Endothelial cell (in vitro differentiated cells): ENCODE data around the gene B2M. TPM values are rescaled to one million over a fixed set of nuclear protein-coding genes. Genes with fewer than 3 reads are reported as not detected.
"Not testable (repeated sequence)": the region's sequence is repeated elsewhere in the genome, so short reads cannot be mapped to it uniquely, and the experiment has no call there.

Source experiments
- DNase-seq: peaks from one replicate; pipeline ENCODE4 v3.0.0; 2021; ENCODE audit warnings: low spot score
- H3K27ac Mint-ChIP-seq: one replicate; pipeline ENCODE4 v1.8.0; 2021; ENCODE audit warnings: mixed read lengths, inconsistent platforms; ENCODE audit not compliant: unreplicated experiment
- H3K27me3 Mint-ChIP-seq: one replicate; pipeline ENCODE4 v1.8.0; 2021; ENCODE audit warnings: mild to moderate bottlenecking, moderate library complexity, mixed read lengths, inconsistent platforms; ENCODE audit not compliant: unreplicated experiment
- H3K36me3 Mint-ChIP-seq: one replicate; pipeline ENCODE4 v1.8.0; 2021; ENCODE audit warnings: mild to moderate bottlenecking, low read depth, mixed read lengths, inconsistent platforms; ENCODE audit not compliant: unreplicated experiment
- H3K4me1 Mint-ChIP-seq: one replicate; pipeline ENCODE4 v1.8.0; 2021; ENCODE audit warnings: mild to moderate bottlenecking, mixed read lengths, inconsistent platforms; ENCODE audit not compliant: unreplicated experiment
- H3K4me3 Mint-ChIP-seq: one replicate; pipeline ENCODE4 v1.8.0; 2021; ENCODE audit warnings: mild to moderate bottlenecking, mixed read lengths, inconsistent platforms; ENCODE audit not compliant: unreplicated experiment
- H3K9me3 Mint-ChIP-seq: one replicate; pipeline ENCODE4 v1.8.0; 2021; ENCODE audit warnings: mixed read lengths, inconsistent platforms; ENCODE audit not compliant: unreplicated experiment
- CTCF ChIP-seq: fragments of 200-600 bp; sonication (generic); IDR thresholded peaks from one replicate; pipeline ENCODE4 v1.5.0; 2021; ENCODE audit warnings: antibody characterized with exemption; ENCODE audit not compliant: unreplicated experiment
- total RNA-seq: library from RNA; stranded (reverse); fragmentation: NEBNext Ultra II Directional; extraction: Animal tissue kit (Norgen Biotek cat#: 25700); gene quantifications from one replicate; pipeline ENCODE4 v1.2.1, GENCODE V29; 2021; ENCODE audit not compliant: unreplicated experiment

Gene B2M
- total RNA-seq, 1 donor from 2014 or later: 546 TPM

GRCh38 chr15:44692659-44693058, 18.7 kb upstream of the B2M start:
- TF ChIP-seq CTCF: no peak
- Mint-ChIP-seq H3K36me3 (no peaks in the 10 kb centered on the region), H3K27me3 (no peaks in the 10 kb centered on the region)

GRCh38 chr15:44694416-44694815, 16.9 kb upstream of the B2M start:
- no peak for TF ChIP-seq CTCF
- H3K27ac Mint-ChIP-seq: no peak overlapping the region
- H3K4me1 Mint-ChIP-seq: no peaks in the 10 kb centered on the region
- no peaks in the 10 kb centered on the region for H3K36me3 Mint-ChIP-seq
- DNase-seq: no peak
- no peaks in the 10 kb centered on the region for H3K27me3 Mint-ChIP-seq
- no peak overlapping the region for H3K4me3 Mint-ChIP-seq
- no peaks in the 10 kb centered on the region for H3K9me3 Mint-ChIP-seq

More at GRCh38 chr15:44692659-44693058, 18.7 kb upstream of the B2M start:
- DNase-seq: no peak
- Mint-ChIP-seq H3K4me3 (no peak overlapping the region), H3K27ac (no peak overlapping the region), H3K9me3 (no peaks in the 10 kb centered on the region), H3K4me1 (no peaks in the 10 kb centered on the region)

GRCh38 chr15:44695294-44695693, 16.0 kb upstream of the B2M start:
- no peak for TF ChIP-seq CTCF
- no peaks in the 10 kb centered on the region for H3K9me3 Mint-ChIP-seq
- H3K36me3 Mint-ChIP-seq: no peaks in the 10 kb centered on the region
- H3K27ac Mint-ChIP-seq: no peak overlapping the region
- no peaks in the 10 kb centered on the region for H3K27me3 Mint-ChIP-seq
- DNase-seq: no peak
- H3K4me1 Mint-ChIP-seq: no peaks in the 10 kb centered on the region
- H3K4me3 Mint-ChIP-seq: no peak overlapping the region

GRCh38 chr15:44697014-44697413, 14.3 kb upstream of the B2M start:
- no peak for TF ChIP-seq CTCF
- Mint-ChIP-seq H3K9me3 (no peaks in the 10 kb centered on the region), H3K4me1 (no peaks in the 10 kb centered on the region), H3K27ac (no peak overlapping the region), H3K4me3 (no peak overlapping the region), H3K36me3 (no peaks in the 10 kb centered on the region), H3K27me3 (no peaks in the 10 kb centered on the region)
- no peak for DNase-seq

- Mint-ChIP-seq H3K9me3 (no peaks in the 10 kb centered on the region), H3K27me3 (peaks cover 1% of the 10 kb centered on the region), H3K4me1 (no peaks in the 10 kb centered on the region), H3K27ac (no peak overlapping the region), H3K4me3 (no peak overlapping the region), H3K36me3 (no peaks in the 10 kb centered on the region)
- no peak for DNase-seq
- no peak for TF ChIP-seq CTCF
Measured at GRCh38 chr15:44698641-44699040, 12.7 kb upstream of the B2M start.

- not testable (repeated sequence) for H3K27me3 Mint-ChIP-seq, H3K4me1 Mint-ChIP-seq, H3K9me3 Mint-ChIP-seq, H3K27ac Mint-ChIP-seq, H3K36me3 Mint-ChIP-seq, DNase-seq, H3K4me3 Mint-ChIP-seq
Measured at GRCh38 chr15:44700676-44701075, 10.6 kb upstream of the B2M start.
